HepG2 (cell line): ENCODE data around the gene EFEMP2. TPM values are rescaled to one million over a fixed set of nuclear protein-coding genes. Genes with fewer than 3 reads are reported as not detected.
A peak's percentile ranks its signal among the peaks of the same experiment; 100 is the strongest.

ENCODE experiments used
- ASH2L ChIP-seq: fragments of 300-600, 200-600 bp; sonication (generic); IDR thresholded peaks from 2 replicates; pipeline ENCODE4 v1.7.0; 2017; ENCODE audit warnings: low read depth, mild to moderate bottlenecking, moderate library complexity, mixed read lengths, low read length; ENCODE audit not compliant: insufficient read length
- CC2D1A ChIP-seq: sonication (generic); formaldehyde crosslinking; IDR thresholded peaks from 2 replicates; pipeline ENCODE4 v1.8.1; 2023; ENCODE audit warnings: mild to moderate bottlenecking, missing genetic modification reagents
- ESRRA ChIP-seq: sonication (generic); formaldehyde crosslinking; IDR thresholded peaks from 2 replicates; pipeline ENCODE4 v1.5.1; 2020; ENCODE audit warnings: mild to moderate bottlenecking, low read depth, missing genetic modification reagents
- ETV6 ChIP-seq: sonication (generic); formaldehyde crosslinking; conservative IDR thresholded peaks from 2 replicates; pipeline ENCODE4 v1.4.0; 2020; ENCODE audit warnings: missing genetic modification reagents
- GLI4 ChIP-seq: sonication (generic); formaldehyde crosslinking; IDR thresholded peaks from 2 replicates; pipeline ENCODE4 v1.5.1; 2020; ENCODE audit warnings: missing genetic modification reagents, mild to moderate bottlenecking, moderate library complexity, borderline replicate concordance
- HNF4A ChIP-seq: sonication (generic); formaldehyde crosslinking; IDR thresholded peaks from 2 replicates; pipeline ENCODE4 v1.4.0; 2020; ENCODE audit warnings: missing genetic modification reagents
- KLF11 ChIP-seq: IDR thresholded peaks from 2 replicates; pipeline ENCODE4 v1.6.1; 2016; ENCODE audit warnings: missing compliant biosample characterization
- MED8 ChIP-seq: sonication (generic); formaldehyde crosslinking; IDR thresholded peaks from 2 replicates; pipeline ENCODE4 v1.8.1; 2023; ENCODE audit warnings: mild to moderate bottlenecking, missing genetic modification reagents; ENCODE audit not compliant: insufficient replicate concordance
- PHF5A ChIP-seq: IDR thresholded peaks from one replicate; pipeline ENCODE4 v1.6.1; 2018; ENCODE audit warnings: low read depth, missing genetic modification reagents; ENCODE audit not compliant: unreplicated experiment
- RBM22 ChIP-seq: fragments of 200-400 bp; formaldehyde crosslinking; optimal IDR thresholded peaks from 2 replicates; pipeline ENCODE3; 2017; ENCODE audit warnings: mild to moderate bottlenecking, low read length, moderate library complexity
- SKI ChIP-seq: fragments of 450-650 bp; IDR thresholded peaks from one replicate; pipeline ENCODE4 v1.6.1; 2018; ENCODE audit warnings: mild to moderate bottlenecking; ENCODE audit not compliant: partially characterized antibody
- SOX13 ChIP-seq, 3 experiments: fragments of 450-650 bp in 1 of 3; sonication (generic) in 1 of 3; formaldehyde crosslinking in 1 of 3; IDR thresholded peaks in 2 of 3; conservative IDR thresholded peaks in 1 of 3; 2 replicates each; pipeline versions ENCODE4 v1.5.0 to v1.6.1; 2016 to 2020; ENCODE audit warnings: antibody characterized with exemption in 1 of 3, mild to moderate bottlenecking in 1 of 3, missing compliant biosample characterization in 1 of 3, missing genetic modification reagents in 1 of 3, moderate library complexity in 1 of 3
- STAG1 ChIP-seq: sonication (generic); formaldehyde crosslinking; IDR thresholded peaks from 2 replicates; pipeline ENCODE4 v1.4.0; 2020; ENCODE audit warnings: missing genetic modification reagents
- ZFP36L1 ChIP-seq: sonication (generic); formaldehyde crosslinking; IDR thresholded peaks from 2 replicates; pipeline ENCODE4 v1.8.0; 2022; ENCODE audit warnings: mild to moderate bottlenecking, missing genetic modification reagents, moderate library complexity
- ZFP41 ChIP-seq: sonication (generic); formaldehyde crosslinking; IDR thresholded peaks from 2 replicates; pipeline ENCODE4 v1.4.0; 2020; ENCODE audit warnings: mild to moderate bottlenecking, missing genetic modification reagents, borderline replicate concordance
- ZNF230 ChIP-seq: sonication (generic); formaldehyde crosslinking; IDR thresholded peaks from 2 replicates; pipeline ENCODE4 v1.4.0; 2020; ENCODE audit warnings: mild to moderate bottlenecking, missing genetic modification reagents
- ZNF451 ChIP-seq: sonication (generic); formaldehyde crosslinking; IDR thresholded peaks from 2 replicates; pipeline ENCODE4 v1.5.0; 2020; ENCODE audit warnings: mild to moderate bottlenecking, missing genetic modification reagents
- ZNF543 ChIP-seq: sonication (generic); formaldehyde crosslinking; IDR thresholded peaks from 2 replicates; pipeline ENCODE4 v1.4.0; 2020; ENCODE audit warnings: mild to moderate bottlenecking, missing genetic modification reagents
- ZNF576 ChIP-seq: sonication (generic); formaldehyde crosslinking; IDR thresholded peaks from 2 replicates; pipeline ENCODE4 v1.4.0; 2020; ENCODE audit warnings: mild to moderate bottlenecking, missing genetic modification reagents
- ZNF740 ChIP-seq: sonication (generic); formaldehyde crosslinking; IDR thresholded peaks from 2 replicates; pipeline ENCODE4 v1.4.0; 2020; ENCODE audit warnings: missing genetic modification reagents
- ZNF746 ChIP-seq: sonication (generic); formaldehyde crosslinking; IDR thresholded peaks from 2 replicates; pipeline ENCODE4 v1.8.0; 2022; ENCODE audit warnings: mild to moderate bottlenecking, missing genetic modification reagents
- polyA plus RNA-seq, 8 experiments: library from polyadenylated mRNA; depleted of rRNA in 3 of 8; stranded (reverse) in 7 of 8; unstranded in 1 of 8; fragments of >200 nt; fragmentation: Illumina TruSeq in 4 of 8; extraction: Trizol in 4 of 8; gene quantifications; 2 replicates each; pipeline versions ENCODE4 v1.2.1 to v1.2.3, GENCODE V29; 2011 to 2016; ENCODE audit warnings: low read depth in 4 of 8, missing spikeins in 1 of 8, mixed read lengths in 1 of 8; ENCODE audit not compliant: insufficient read depth in 1 of 8
- total RNA-seq, 5 experiments: library from RNA; depleted of rRNA; stranded (reverse); fragments of >200 nt; fragmentation: Illumina TruSeq; extraction: Trizol; gene quantifications; 2 replicates each; pipeline ENCODE4 v1.2.3, GENCODE V29; 2016; ENCODE audit warnings: low read depth in 1 of 5
- TF ChIP-seq, protein P1 (sequence below): sonication (generic); formaldehyde crosslinking; IDR thresholded peaks from 2 replicates; pipeline ENCODE4 v1.9.0; 2022; ENCODE audit warnings: missing genetic modification reagents, mild to moderate bottlenecking, borderline replicate concordance
- TF ChIP-seq, protein P2 (sequence below), 2 experiments: sonication (generic) in 1 of 2; formaldehyde crosslinking in 1 of 2; IDR thresholded peaks; 2 replicates each; pipeline versions ENCODE4 v1.5.1 to v1.6.1; 2011 to 2020; ENCODE audit warnings: borderline replicate concordance in 1 of 2, low read depth in 1 of 2, low read length in 1 of 2, mild to moderate bottlenecking in 1 of 2, missing genetic modification reagents in 1 of 2, moderate library complexity in 1 of 2
- TF ChIP-seq, protein P3 (sequence below): sonication (generic); formaldehyde crosslinking; IDR thresholded peaks from 2 replicates; pipeline ENCODE4 v1.8.0; 2023; ENCODE audit warnings: mild to moderate bottlenecking, missing genetic modification reagents

Gene EFEMP2
- total and polyA plus RNA-seq, 2 of the 13 experiments (the other 11 are each of a cell fraction or from before 2014, with no cell fraction given), result 7.4 to 29.7 TPM

- TF ChIP-seq ZNF576 (CRISPR knock-in tag), result no peak
- TF ChIP-seq ESRRA (CRISPR knock-in tag), result no peak
- TF ChIP-seq ASH2L, result peak; percentile 44
- no peak for TF ChIP-seq GLI4 (CRISPR knock-in tag)
- TF ChIP-seq ZFP41 (CRISPR knock-in tag), result no peak
- TF ChIP-seq CC2D1A (CRISPR knock-in tag), result no peak
- TF ChIP-seq MED8 (CRISPR knock-in tag), result no peak
- TF ChIP-seq RBM22, result no peak
- TF ChIP-seq ETV6 (CRISPR knock-in tag), result no peak
- TF ChIP-seq ZFP36L1 (CRISPR knock-in tag), result no peak
- TF ChIP-seq ZNF746 (CRISPR knock-in tag), result no peak
- no peak for TF ChIP-seq PHF5A
- TF ChIP-seq ZNF740, result 0 out of 2 replicates have a peak, but pooled peaks have one; percentile 7
- TF ChIP-seq, protein P1, sequence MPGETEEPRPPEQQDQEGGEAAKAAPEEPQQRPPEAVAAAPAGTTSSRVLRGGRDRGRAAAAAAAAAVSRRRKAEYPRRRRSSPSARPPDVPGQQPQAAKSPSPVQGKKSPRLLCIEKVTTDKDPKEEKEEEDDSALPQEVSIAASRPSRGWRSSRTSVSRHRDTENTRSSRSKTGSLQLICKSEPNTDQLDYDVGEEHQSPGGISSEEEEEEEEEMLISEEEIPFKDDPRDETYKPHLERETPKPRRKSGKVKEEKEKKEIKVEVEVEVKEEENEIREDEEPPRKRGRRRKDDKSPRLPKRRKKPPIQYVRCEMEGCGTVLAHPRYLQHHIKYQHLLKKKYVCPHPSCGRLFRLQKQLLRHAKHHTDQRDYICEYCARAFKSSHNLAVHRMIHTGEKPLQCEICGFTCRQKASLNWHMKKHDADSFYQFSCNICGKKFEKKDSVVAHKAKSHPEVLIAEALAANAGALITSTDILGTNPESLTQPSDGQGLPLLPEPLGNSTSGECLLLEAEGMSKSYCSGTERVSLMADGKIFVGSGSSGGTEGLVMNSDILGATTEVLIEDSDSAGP, result no peak
- no peak for TF ChIP-seq STAG1 (CRISPR knock-in tag)
- TF ChIP-seq, protein P2, sequence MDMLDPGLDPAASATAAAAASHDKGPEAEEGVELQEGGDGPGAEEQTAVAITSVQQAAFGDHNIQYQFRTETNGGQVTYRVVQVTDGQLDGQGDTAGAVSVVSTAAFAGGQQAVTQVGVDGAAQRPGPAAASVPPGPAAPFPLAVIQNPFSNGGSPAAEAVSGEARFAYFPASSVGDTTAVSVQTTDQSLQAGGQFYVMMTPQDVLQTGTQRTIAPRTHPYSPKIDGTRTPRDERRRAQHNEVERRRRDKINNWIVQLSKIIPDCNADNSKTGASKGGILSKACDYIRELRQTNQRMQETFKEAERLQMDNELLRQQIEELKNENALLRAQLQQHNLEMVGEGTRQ (IDR thresholded peaks at IDR 0.05; ENCODE audit: low read depth, low read length), result no peak
- TF ChIP-seq, protein P2 (CRISPR knock-in tag; IDR thresholded peaks at IDR 0.05; ENCODE audit: borderline replicate concordance), result no peak
- TF ChIP-seq SKI, result no peak
- no peak for TF ChIP-seq ZNF230
- TF ChIP-seq HNF4A, result no peak
- TF ChIP-seq, protein P3, sequence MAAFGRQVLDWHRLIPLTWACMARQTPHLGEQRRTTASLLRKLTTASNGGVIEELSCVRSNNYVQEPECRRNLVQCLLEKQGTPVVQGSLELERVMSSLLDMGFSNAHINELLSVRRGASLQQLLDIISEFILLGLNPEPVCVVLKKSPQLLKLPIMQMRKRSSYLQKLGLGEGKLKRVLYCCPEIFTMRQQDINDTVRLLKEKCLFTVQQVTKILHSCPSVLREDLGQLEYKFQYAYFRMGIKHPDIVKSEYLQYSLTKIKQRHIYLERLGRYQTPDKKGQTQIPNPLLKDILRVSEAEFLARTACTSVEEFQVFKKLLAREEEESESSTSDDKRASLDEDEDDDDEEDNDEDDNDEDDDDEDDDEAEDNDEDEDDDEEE (CRISPR knock-in tag), result no peak
- TF ChIP-seq ZNF451 (CRISPR knock-in tag), result 0 out of 2 replicates have a peak, but pooled peaks have one; percentile 14
- TF ChIP-seq KLF11 (CRISPR knock-in tag), result no peak
- no peak for TF ChIP-seq SOX13 (IDR thresholded peaks at IDR 0.05)
- no peak for TF ChIP-seq SOX13 (CRISPR knock-in tag; conservative IDR thresholded peaks at IDR 0.05 in 1 of 2, IDR thresholded peaks at IDR 0.05 in 1 of 2)
- TF ChIP-seq ZNF543 (CRISPR knock-in tag), result no peak
Observed at GRCh38 chr11:65919573-65920371, 47.2 kb upstream of the EFEMP2 start (continued).
